GM18858 (cell line): ENCODE results near the gene GNPTG.

Experiments
- ATAC-seq: cut with Tn5 transposase; IDR thresholded peaks from one replicate; pipeline ENCODE4 v1.9.1; 2021; ENCODE audit not compliant: unreplicated experiment

GNPTG gene

DNA sequence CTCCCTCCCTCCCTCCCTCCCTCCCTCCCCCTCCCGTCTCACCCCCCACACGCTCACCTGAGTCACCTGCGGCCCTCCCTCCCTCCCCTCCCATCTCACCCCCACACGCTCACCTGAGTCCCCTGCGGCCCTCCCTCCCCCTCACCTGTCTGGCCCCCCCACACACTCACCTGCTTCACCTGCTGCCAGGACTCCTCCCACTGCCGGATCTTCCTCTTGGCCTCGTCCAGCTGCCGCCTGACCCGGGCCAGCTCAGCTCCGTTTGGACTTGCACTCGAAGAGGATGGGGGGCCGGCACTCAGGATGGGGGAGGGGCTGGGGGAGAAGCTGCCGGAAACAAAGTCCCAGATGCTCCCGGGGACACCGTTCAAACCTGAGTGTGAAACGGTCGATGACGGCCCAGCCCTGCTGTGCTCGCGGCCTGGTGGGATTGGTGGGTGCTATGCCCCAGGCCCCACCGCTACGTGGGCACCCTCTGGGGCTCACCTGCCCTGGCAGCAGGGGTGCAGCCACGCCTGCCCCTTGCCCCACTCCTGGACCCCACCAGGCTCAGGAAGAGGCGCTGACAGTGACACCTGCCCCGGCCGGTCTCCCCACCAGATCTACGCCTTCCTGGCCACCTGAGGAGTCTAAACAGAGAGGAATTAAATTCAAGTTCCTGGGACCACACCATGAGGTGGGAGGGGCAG lies 15.9 kb downstream of the GNPTG start:
- no peak for ATAC-seq

DNA sequence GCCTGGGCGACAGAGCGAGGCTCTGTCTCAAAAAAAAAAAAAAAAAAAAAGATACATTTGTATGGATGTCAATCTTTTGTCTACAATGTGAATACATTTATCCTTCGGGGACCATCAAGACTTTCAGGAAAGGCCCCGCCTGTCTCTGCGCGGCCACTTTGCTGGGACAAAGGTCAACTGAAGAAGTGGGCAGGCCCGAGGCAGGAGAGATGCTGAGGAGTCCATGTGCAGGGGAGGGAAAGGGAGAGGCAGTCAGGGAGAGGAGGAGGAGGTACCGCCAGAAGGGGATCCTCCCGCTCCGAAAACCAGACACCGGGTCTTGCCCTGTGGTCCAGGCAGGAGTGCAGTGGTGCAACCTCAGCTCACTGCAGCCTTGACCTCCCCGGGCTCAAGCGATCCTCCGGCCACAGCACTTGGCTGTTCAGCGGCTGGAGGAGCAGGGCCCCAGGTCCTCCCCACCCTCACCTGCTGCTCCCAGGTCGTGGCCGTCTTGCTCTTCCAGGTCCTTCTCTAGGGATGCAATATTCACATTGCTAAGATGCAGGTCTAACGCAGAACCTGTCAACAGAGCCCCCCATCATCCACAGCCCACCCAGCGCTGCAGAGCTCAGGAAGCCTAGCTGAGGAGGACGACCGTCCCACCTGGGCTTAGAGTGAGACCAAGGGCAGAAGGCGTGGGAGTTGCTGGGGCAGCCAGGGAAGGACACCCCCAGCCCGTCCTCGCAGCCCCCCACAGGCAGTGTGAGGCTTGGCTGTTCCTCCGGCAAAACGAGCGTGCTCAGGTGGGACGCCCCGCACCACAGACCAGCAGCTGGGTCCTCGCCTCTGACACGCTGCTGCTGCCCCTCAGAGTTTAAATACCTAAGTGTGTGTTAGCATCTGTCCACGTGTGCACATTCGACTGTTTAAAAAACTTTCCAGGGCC lies 19.6 kb downstream of the GNPTG start:
- ATAC-seq = no peak

DNA sequence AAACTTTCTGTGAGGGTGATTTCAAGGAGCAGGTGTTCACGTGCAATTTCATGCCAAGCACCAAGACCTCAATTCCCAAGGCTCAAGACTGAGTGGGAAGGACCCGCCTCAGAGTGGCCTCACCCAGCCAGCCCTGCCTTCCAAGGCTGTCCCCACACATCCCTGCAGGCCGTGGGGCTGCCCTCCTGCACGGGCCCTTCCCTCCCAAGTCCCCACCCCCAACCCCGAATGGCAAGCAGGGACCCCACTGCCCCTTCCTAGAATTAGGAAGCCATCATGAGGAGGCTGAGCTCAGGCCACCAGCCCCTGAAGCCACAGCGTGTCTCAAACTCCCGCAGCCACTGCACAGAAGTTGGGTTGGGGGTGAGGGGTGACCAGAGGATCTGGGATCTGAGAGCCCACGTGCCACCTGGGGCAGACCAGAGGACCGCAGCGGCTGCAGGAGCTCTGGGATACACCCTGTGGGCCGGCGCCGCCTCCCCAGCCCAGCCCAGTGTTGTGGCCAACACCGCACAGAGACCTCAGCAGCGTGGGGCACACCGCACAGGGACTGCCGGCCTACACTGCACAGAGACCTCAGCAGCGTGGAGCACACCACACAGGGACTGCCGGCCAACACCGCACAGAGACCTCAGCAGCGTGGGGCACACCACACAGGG lies 20.7 kb downstream of the GNPTG start:
- ATAC-seq = no peak

DNA sequence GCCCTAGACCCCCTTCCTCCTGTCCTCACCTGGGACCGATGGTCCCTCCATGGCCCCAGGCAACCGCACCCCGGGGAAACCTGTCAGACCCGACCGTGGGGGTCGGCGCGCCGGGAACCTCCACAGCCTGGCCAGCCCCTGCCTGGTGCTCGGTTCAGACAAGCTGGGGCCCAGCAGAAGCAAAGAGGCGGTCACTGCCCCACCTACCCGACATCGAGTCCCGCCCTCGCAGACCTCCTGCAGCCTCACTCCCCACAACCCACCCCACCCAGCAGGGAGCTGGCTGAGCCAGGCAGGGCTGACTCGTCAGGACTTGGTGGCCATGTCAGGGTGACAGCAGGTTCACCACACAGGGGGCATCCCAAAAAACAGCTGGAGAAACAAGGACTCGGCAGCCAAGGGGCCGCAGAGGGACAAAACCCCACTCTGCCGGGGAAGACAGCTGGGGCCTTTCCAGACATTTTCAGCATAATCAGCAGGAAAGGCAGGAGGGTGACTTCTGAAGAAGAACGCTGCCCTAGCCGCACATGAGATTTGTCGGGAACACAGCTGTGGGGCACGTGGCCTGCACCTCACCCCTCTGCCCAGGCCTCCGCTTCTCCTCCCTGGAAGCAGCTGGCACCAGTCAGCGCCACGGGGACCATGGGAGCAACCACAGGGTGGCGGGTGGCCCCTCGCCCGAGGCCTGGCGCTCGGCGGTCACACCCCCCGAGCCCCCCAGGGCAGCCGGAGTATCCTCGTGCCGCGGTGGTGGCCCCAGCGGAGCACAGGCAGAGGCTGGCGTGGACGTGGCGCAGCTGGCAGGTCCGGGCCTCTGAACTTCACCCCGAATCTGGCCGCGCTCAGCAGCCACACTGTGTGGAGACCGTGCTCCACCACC lies 22.9 kb downstream of the GNPTG start:
- ATAC-seq = no peak

DNA sequence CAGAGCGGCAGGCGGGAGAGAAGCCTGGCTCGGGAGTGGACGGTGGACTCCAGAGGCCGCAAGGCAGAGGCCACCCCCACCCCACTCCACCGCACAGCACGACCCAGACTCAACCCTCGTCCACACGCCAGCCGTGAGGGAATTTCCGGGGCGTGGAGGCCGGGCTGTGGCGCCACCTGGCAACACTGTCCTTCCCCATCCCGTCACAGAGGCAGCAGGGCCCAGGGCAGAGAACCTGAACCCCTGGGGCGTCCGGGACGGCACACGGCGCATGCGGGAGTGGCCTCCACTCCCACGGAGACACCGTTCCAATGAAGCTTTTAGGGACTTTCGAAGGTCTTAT lies 23.5 kb downstream of the GNPTG start:
- ATAC-seq = no peak

DNA sequence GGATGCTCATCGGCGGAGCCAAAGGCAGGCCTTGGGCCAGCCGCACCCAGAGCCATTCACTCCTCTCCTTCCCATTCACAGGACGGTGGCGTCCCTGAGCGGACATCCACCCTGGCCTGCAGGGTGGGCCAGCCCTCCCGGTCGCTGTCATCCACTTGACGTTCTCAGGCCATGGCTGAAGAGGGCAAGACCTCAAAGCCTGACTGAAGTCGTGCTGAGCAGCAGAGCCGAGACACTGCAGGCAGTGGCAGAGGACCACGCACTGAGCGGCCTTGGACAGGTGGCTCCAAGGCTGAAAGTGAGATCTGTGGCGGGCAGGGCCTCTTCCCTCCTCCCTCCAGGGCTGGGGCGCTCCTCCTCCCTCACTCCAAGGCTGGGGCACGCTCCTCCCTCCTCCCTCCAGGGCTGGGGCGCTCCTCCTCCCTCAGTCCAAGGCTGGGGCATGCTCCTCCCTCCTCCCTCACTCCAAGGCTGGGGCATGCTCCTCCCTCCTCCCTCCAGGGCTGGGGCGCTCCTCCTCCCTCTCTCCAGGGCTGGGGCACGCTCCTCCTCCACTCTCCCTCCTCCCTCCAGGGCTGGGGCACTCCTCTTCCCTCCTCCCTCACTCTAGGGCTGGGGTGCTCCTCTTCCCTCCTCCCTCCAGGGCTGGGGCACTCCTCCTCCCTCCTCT lies 24.1 kb downstream of the GNPTG start:
- no peak for ATAC-seq

DNA sequence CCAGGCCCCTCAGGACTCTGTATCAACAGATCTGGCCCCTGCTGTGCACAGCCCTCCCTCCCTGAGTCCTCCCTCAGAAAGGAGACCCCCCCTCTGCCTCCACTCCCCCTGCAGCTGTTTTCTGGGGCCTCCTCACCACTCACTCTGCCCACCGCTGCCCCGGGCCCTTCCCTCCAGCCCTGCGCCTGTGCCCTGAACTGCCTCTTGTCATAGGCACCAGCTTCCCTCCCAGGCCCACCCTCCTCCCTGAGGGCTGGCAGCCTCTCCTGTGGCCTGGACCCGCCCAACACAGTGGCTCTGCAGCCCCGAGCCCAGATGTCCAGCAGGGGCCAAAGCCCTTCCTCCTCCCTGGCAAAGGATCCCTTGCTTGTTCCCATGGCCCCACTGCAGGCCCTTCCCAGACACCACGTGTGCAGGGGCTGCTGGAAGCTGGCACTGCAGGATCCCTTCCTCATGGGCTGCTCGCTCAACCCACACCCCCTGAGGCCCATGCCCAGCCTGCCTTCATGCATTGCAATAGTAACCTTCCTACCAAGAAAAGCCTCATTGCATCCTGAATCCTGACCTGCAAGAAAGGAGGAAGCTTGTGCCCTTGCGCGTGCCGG lies 25.8 kb downstream of the GNPTG start:
- no peak for ATAC-seq

DNA sequence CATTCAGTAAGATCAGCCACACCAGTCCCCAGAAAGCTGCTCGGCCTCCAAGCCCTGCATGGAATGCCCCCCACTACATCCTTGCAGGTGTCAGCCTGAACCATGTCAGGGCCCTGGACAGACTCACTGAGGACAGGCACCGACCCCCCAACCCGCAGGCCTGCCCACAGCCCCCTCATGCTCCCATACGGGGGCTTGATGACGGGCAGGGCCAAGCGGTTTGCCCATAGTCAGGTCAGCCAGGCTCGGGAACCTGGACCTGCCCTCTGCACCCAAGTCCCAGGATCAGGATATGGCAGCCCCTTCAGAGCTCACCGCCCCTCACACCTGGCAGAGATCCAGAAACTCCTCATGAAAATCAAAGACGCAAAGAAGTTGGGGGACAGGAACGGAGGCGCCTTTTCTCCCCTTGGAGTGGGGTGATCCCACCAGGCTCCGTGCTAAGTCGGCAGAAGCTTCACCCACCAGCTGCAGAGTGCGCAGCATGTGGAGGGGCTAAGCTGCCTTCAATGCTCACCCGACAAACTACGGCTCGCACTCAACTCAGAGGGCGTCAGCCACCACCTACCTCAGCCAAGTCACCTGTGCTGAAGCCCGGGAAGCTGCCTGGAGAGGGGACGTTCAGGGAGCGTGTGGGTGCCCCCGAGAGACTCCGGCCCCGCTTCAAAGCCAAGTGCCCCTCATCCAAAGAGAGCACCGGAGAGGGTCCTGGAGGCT lies 26.5 kb downstream of the GNPTG start:
- no peak for ATAC-seq

DNA sequence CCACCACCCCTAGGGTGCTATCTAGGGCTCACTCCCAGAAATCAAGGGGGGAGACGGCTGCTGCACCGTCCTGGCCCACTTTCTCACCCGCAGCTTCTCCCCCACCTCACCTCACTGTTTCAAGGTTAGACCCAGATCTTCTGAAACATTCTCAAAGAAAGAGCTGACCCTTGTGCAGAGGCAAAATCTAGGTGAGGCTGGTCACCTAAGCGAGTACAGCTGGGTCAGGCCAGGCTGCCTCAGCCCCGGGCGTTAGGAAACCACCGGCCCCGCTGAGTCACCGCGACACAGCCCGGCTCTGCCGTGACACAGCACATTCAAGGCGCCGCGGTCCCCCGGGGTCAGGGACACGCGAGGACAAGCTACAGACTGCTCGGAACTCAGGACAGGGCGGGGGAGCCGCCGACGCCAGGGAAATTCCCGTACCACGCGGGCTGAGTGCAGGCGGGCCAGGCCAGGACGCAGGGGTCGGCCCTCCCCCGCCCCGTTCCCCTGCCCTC lies 27.1 kb downstream of the GNPTG start:
- ATAC-seq = no peak

DNA sequence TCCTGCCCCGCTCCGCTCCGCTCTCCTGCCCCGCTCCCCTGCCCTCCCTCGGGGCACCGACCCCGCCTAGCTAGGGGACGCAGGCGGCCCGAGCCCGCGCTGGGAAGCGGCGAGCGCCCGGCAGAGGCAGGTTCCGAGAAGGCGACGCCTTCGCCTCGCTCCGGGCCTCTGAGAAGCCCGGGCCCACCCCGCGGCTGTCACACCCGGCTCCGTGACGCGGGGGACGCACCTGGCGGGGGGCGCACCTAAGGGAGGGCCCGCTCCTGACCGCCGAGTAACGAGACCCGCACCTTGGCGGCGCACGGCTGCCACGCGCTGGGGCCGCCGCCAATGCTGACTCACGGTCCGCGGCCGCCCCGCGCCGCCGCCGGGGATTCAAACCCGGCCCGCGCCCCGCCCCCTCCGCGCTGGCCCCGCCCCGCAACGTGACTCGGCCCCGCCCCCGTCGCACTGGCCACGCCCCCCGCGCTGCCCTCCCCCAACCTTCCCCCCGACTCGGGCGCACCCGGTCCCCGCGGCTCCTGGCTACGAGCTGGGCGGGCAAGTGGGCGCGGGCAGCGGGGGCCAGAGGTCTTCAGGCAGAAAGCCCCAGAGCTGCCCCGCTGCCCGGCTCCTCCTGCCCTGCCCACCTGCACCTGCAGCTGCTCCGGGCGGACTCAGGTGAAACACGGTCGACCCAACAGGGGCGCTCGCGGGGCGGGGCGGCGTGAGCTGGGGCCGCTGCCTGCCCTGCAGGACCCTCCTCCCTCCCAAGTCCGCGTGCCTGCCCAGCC lies 27.8 kb downstream of the GNPTG start:
- no peak for ATAC-seq

DNA sequence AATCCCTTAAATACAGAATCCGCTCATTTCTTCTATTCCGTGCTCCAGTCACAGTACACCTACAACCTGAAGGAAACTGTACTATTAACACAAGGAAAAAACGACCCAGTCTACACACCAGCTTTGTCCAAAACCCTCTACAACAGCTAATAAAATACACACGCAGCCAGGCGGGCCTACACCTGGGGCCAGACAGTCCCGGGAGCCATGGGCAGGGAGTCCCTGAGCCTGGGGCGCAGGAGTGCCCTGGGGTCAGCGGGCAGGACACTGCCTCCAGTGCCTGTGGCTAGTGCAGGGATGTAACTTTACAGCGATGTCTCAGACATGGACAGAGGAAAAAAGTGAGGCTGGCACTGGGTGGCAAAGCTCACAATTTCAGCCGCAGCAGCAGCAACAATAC lies 28.5 kb downstream of the GNPTG start:
- ATAC-seq = no peak

DNA sequence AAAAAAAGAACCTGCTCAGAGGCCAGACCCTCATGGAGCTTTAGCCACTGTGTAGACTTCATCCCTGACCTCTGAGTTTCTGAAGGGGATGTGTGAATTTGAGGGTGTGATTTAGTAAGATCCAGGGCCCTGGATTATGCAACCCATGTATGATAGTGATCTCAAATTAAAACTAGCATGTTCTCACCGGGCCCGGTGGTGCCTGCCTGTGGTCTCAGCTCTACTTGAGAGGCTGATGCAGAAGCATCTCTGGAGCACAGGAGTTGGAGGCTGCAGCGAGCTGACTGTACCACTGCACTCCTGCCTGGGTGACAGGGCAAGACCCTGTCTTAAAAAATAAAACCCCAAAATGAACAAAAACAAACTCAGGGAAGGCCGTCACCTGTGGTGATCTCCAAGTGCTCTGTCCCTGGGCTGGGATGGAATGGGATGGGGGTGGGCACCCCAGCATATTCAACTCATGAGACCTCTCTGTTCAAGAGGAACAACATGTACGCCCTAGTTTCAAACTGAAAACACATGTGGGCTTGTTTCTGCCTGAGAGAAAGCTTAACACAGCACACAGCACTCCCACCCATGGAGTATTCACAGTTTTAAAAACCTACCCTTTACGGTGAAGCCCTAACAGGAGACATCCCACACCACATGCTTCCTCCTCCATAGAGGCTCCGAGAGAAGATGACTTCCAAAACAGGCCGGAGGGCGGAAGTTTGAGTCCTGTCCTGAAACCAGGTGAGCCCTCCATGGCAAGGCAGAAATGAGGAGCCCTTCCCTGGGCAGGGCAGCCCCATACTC lies 30.1 kb downstream of the GNPTG start:
- ATAC-seq = no peak

DNA sequence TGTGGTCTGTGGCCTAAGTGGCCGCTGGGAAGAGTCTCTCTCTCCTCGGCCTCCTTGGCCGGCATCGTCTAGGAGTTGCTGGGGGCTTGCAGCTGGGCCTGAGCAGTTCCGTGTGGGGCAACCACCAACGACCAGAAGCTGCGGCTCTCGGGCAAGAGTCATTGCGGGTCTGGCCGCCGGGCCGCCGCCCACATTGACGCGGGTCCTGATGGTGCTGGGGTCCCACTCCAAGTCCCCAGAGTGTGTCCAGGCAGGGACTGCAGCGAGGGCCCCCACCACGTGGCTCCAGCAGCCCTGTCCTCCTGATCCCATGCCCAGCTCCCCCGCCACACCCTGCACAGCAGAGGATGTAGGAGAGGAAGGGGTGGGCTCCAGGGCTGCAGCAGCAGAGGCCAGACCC lies 31.8 kb downstream of the GNPTG start:
- ATAC-seq = no peak

DNA sequence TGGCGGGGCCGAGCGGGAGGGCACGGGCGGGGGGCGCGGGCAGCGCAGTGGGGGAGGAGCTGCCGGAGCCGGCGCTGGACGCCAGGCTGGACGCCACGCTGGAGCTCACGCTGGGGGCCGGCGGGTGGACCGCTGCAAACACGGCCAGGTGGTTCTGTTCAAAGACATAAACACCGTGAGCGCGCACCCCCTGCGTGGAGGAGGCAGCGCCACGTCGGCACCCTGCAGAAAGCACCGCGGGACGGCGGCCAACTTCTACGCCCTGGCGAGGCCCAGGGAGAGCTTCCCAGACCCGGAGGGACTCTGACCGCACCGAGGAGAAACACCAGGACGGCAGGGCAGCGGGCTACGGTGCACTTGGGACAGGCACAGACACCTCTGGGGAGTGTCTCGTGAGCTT lies 33.5 kb downstream of the GNPTG start:
- ATAC-seq = no peak

DNA sequence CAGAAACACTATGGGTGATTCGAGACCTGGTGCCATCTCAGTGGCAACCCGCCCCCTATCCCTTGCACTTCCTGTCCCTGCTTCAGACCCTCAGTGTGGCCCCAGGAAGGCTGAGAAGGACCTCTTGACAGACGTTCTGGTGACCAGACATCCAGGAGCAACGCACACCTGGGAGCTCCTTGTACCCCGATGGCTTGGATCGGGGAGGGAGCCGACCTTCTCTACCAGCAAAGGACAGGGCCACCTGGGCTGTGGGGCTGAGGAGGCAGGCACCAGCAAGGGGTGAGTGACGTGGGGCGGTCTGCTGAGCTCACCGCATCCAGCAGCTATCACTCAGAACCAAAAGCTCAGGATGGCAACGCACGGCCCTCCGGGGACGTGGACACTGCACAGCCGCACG lies 35.6 kb downstream of the GNPTG start:
- no peak for ATAC-seq

DNA sequence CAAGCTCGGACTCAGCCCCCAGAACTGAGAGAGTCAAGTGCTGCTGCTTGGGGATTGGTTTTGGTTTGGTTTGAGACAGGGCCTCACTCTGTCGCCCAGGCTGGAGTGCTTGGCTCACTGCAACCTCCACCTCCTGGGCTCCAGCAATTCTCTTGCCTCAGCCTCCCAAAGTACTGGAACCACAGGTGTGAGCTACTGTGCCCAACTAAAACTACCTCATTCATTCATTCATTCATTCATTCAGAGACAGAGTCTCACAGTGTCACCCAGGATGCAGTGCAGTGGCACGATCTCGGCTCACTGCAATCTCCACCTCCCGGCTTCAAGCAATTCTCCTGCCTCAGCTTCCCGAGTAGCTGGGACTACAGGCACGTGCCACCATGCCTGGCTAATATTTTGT lies 38.0 kb downstream of the GNPTG start:
- no peak for ATAC-seq

DNA sequence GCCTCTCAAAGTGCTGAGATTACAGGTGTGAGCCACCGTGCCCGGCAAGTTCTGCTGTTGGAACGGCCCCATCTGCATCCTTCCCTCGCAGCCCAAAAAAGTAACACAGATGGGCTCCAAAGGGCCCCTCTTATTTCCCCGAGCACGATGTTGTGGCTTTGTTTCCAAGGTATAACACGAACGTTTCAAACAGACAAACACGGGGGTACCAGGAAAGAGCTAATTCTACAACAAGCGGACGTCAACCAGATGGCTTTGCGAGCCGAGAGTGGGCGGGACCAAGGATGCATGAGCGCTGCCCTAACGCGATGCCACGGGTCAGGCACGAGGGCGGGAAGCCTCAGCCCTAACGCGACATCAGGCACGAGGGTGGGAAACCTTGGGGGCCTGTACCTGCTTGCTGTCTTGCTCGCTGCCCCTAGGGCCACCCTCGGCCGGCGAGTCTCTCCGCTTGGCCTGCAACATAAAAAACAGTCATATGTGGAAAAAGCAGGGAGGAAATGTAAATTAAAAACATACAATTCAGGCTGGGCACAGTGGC lies 38.6 kb downstream of the GNPTG start:
- ATAC-seq = no peak
